Dendritic cell treated with granulocyte-macrophage colony-stimulating factor and Interleukin-4, amounts not matched to agents 40 ng/mL and 50 ng/mL, for 4 days (primary cell): ENCODE results near the gene ABLIM1.

Experiments used
- H3K27ac Mint-ChIP-seq: one replicate; pipeline ENCODE4 v1.8.0; 2022; ENCODE audit warnings: mild to moderate bottlenecking, mixed read lengths
- H3K27me3 Mint-ChIP-seq: one replicate; pipeline ENCODE4 v1.8.0; 2022; ENCODE audit warnings: mild to moderate bottlenecking, mixed read lengths
- H3K36me3 Mint-ChIP-seq: one replicate; pipeline ENCODE4 v1.8.0; 2022; ENCODE audit warnings: low read depth, mixed read lengths
- H3K4me1 Mint-ChIP-seq: one replicate; pipeline ENCODE4 v1.8.0; 2022; ENCODE audit warnings: low read depth, mixed read lengths
- H3K4me3 Mint-ChIP-seq: one replicate; pipeline ENCODE4 v1.8.0; 2022; ENCODE audit warnings: mild to moderate bottlenecking, moderate library complexity, mixed read lengths
- H3K9me3 Mint-ChIP-seq: one replicate; pipeline ENCODE4 v1.8.0; 2022; ENCODE audit warnings: mixed read lengths
- intact Hi-C: fragments of 100-400 bp; cut with micrococcal nuclease; formaldehyde crosslinking; loops from one replicate; pipeline ENCODE4 v1.15.0; 2022

Gene ABLIM1

DNA sequence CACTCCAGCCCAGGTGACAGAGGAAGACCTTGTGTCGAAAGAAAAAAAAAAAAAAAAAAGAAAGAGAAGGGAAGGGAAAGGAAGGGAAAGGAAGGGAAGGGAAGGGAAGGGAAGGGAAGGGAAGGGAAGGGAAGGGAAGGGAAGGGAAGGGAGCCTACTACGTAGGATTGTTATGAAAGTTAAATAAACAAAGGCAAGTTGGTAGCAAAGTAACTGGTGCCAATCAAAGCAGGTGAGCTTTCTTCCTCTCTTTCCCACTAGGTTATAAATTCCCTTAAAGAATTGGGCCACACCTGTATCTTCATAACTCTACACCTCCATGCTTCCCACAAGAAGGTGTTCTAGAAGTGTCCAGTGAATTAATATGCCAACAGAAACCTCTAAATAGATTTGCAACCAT lies 157.4 kb downstream of the ABLIM1 start:
- H3K36me3 Mint-ChIP-seq = no peaks in the 10 kb centered on the region
- no peak overlapping the region for H3K27ac Mint-ChIP-seq
- H3K27me3 Mint-ChIP-seq = no peaks in the 10 kb centered on the region
- intact Hi-C loops = no loop called here
- H3K4me3 Mint-ChIP-seq = no peak overlapping the region
- H3K9me3 Mint-ChIP-seq = no peaks in the 10 kb centered on the region
- H3K4me1 Mint-ChIP-seq = peaks cover 17% of the 10 kb centered on the region

DNA sequence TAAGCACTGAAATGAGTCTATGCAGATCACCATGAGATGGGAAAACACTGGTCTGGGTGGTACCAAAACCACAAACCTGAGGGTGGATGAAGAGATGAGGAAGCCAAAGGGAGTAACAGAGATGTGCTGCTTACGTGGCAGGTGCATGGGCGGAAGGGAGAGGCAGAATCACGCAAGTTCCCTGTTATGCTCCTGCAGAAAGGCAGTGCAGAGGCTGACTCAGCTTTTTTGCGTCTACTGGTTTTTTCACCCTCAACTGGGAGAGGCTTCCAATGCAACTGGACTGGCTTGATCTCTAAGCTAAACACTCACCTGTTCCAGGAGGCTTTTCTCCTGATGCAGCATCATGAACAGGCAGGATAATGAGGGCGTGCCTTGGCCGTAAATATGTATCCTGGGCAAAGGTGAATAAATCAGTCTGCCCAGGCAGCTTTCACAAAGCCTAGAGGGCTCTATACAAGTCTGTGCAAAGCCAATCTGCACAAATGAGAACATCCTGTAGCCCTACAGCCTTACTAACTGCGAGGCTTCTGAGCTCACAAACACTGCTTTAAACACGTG lies 158.4 kb downstream of the ABLIM1 start:
- intact Hi-C loops = no loop called here
- H3K27ac Mint-ChIP-seq = no peak overlapping the region
- H3K4me3 Mint-ChIP-seq = no peak overlapping the region
- H3K36me3 Mint-ChIP-seq = no peaks in the 10 kb centered on the region
- H3K27me3 Mint-ChIP-seq = no peaks in the 10 kb centered on the region
- no peaks in the 10 kb centered on the region for H3K9me3 Mint-ChIP-seq
- H3K4me1 Mint-ChIP-seq = peaks cover 17% of the 10 kb centered on the region

DNA sequence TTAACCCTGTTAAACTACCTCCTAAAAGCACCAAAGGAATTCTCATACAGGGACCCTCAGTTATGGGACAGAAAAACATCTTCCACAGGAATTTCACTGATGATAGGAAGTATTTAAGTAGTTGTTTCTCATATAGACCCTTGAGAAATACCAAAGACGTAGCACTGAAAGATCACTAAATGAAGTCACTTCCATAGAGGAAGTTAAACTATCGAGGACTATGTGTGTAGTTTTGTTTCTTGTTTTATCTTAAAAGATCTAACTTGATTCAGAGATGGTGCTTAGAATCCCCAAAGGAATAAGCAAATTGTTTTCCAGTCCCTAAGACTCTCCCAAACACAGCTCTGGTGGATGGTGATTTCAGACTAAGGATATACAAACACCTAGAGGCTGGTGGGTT lies 159.0 kb downstream of the ABLIM1 start:
- Mint-ChIP-seq H3K4me3 (no peak overlapping the region), H3K9me3 (no peaks in the 10 kb centered on the region), H3K4me1 (peaks cover 17% of the 10 kb centered on the region), H3K27ac (no peak overlapping the region), H3K36me3 (no peaks in the 10 kb centered on the region), H3K27me3 (no peaks in the 10 kb centered on the region)
- intact Hi-C loops = no loop called here

DNA sequence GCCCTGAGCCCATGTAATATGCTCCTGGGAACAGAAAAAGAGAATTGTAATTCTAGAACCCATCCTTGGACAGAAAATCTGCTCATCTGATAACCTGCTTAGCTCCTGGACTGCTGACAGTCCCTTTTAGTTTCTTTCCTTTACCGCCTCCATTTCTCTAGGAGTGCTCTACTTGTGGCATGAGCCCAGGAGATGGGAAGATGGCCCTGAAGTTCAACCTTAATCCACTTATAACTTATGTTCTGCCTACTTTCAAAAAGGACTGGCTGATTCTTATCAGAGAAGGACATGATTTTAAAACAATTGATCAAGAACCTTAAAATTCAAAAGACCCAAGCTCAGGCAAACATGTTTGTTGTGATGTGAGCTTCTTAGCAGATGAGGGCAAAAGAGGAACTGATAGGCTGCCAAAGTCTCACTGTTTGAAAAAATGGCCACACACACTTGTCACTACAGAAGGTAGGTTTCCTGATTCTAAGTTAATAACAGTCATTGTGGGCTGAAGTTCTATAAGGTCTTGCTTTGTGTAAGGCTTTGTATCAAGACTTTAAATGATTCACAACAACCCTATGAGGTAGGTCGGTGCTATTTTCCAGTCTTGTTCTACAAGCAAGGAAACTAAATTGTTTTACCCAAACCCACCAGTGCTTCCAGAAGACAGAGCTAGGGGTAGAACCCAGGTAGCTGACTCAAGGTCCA lies 159.5 kb downstream of the ABLIM1 start:
- H3K27me3 Mint-ChIP-seq = no peaks in the 10 kb centered on the region
- H3K4me3 Mint-ChIP-seq = no peak overlapping the region
- peaks cover 17% of the 10 kb centered on the region for H3K4me1 Mint-ChIP-seq
- no peak overlapping the region for H3K27ac Mint-ChIP-seq
- H3K36me3 Mint-ChIP-seq = no peaks in the 10 kb centered on the region
- no peaks in the 10 kb centered on the region for H3K9me3 Mint-ChIP-seq
- intact Hi-C loops = no loop called here

DNA sequence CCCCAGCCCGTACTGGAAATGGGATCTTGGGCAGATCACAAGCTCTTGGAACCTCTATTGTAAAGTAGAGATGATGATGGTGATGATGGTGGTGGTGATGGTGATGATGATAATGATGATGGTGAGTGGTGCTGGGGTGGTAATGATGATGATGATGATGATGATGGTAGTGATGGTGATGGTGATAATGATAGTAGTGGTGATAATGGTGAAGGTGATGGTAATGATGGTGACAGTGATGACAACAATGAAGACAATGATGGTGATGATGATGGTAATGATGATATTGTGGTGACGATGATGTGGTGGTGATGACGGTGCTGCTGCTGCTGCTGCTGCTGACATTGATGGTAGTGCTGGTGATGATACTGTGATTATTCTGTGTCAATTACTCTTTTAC lies 162.8 kb downstream of the ABLIM1 start:
- H3K27ac Mint-ChIP-seq = no peak overlapping the region
- H3K4me1 Mint-ChIP-seq = peaks cover 13% of the 10 kb centered on the region
- no peak overlapping the region for H3K4me3 Mint-ChIP-seq
- H3K36me3 Mint-ChIP-seq = no peaks in the 10 kb centered on the region
- intact Hi-C loops = no loop called here
- H3K27me3 Mint-ChIP-seq = no peaks in the 10 kb centered on the region
- no peaks in the 10 kb centered on the region for H3K9me3 Mint-ChIP-seq

DNA sequence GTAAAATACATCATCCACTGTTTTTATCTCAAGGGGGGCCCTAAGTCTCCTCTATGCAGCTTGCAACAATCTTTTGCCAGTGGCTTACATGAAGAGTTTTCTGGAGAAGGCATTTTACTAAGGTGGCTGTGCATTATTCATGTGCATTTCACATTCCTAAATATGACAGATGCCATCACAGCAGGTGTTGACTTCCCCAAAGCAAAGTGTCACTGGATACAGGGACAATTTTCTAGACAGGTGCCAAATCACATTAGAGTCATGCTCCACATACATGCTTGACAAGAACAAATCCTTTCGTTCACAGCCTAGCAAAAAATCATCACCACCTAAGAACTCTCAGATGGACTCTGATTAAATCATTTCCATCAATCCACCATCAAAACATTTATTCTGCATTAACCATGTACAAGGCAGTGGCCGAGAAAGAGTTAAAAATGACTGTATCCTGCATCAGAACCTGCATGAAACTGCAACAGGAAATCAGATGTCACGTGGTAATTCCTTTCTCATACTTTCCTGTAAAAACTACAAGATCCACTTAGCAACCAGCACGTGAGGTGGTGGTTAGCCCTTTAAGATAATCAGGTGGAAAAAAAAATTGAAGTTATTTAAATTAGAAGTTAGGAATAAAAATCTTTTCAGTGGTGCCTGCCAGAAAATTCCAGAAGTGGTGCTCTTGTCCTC lies 165.6 kb downstream of the ABLIM1 start:
- H3K27ac Mint-ChIP-seq = no peak overlapping the region
- no peaks in the 10 kb centered on the region for H3K27me3 Mint-ChIP-seq
- no peaks in the 10 kb centered on the region for H3K4me1 Mint-ChIP-seq
- no peaks in the 10 kb centered on the region for H3K9me3 Mint-ChIP-seq
- no peaks in the 10 kb centered on the region for H3K36me3 Mint-ChIP-seq
- intact Hi-C loops = no loop called here
- H3K4me3 Mint-ChIP-seq = no peak overlapping the region

DNA sequence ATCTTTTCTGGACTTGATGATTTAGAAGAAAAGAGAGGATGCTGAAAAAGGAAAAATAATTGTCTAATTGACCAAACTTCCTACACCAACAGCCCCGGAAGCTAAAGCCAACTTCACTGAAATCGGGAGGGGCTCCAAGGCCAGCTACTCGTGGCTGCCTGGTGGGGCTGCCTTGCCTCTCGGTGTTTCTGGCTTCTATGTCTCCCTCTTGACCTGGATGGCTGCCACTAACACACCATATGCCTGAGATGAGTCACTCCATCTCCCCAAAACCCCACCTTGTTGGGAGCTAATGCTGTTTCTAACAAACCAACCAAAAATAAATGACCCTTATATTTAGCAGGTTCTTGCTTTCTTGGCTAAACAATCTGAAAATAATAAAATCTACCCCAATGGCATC lies 166.1 kb downstream of the ABLIM1 start:
- intact Hi-C loops = no loop called here
- no peaks in the 10 kb centered on the region for H3K9me3 Mint-ChIP-seq
- H3K27ac Mint-ChIP-seq = no peak overlapping the region
- no peaks in the 10 kb centered on the region for H3K27me3 Mint-ChIP-seq
- H3K4me3 Mint-ChIP-seq = no peak overlapping the region
- no peaks in the 10 kb centered on the region for H3K36me3 Mint-ChIP-seq
- H3K4me1 Mint-ChIP-seq = no peaks in the 10 kb centered on the region

DNA sequence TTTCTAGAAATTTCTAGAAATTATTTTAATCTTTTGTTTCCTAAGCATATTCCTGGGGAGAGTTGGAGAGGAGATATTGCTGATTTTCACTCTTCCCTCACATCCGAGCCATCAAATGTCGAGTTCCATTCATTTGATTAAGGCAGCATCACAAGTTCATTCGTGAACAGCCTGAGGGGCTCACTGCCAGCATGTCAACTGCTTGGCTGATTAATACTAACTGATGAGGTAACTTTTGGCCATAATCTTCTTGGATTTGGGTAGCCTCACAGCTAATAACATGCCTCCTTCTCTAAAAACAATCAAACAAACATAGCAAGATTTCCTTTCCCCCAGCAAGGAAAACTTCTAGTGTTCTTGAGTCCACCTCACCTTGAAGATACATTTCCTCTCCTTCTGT lies 166.7 kb downstream of the ABLIM1 start:
- intact Hi-C loops = no loop called here
- H3K9me3 Mint-ChIP-seq = no peaks in the 10 kb centered on the region
- no peaks in the 10 kb centered on the region for H3K27me3 Mint-ChIP-seq
- H3K27ac Mint-ChIP-seq = no peak overlapping the region
- no peak overlapping the region for H3K4me3 Mint-ChIP-seq
- no peaks in the 10 kb centered on the region for H3K4me1 Mint-ChIP-seq
- H3K36me3 Mint-ChIP-seq = no peaks in the 10 kb centered on the region

DNA sequence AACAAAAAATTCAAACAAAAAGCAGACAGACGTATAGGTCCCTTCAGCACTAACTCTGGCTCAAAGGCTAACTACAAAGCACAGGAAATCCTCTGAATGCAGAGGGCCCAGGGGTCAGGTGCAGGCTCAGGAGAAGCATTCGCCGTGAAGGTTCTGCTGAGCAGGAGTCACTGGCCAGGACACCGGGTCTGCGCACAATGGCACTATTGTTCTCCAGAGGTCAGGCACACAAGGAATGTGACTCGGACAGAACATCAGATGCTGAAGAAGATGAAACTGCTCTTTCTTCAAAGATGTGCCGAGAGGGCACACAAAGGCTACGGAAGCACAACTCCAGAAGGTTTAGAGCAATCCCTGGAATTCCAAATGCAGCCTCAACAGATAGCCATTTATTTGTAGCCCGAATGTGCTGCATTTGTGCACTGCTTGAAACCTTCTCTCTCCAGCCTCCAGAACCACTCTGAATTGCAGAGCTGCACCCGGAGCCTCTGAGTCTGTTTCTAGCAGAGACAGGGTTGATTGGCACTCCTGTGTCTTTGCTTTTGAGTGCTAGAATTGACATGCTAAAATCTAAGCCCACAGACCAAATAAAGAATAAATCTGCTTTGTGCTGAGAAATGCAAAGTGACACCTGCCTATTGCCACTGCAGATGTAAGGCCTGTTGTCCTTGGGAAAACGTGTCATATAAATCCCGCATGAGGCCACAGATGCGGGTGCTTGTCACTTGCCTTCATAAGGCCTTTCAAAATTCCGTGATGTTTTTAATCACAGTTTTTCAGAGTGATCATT lies 168.4 kb downstream of the ABLIM1 start:
- intact Hi-C loops = no loop called here
- Mint-ChIP-seq H3K27ac (no peak overlapping the region), H3K4me3 (no peak overlapping the region), H3K9me3 (no peaks in the 10 kb centered on the region), H3K36me3 (no peaks in the 10 kb centered on the region), H3K27me3 (no peaks in the 10 kb centered on the region), H3K4me1 (no peaks in the 10 kb centered on the region)

DNA sequence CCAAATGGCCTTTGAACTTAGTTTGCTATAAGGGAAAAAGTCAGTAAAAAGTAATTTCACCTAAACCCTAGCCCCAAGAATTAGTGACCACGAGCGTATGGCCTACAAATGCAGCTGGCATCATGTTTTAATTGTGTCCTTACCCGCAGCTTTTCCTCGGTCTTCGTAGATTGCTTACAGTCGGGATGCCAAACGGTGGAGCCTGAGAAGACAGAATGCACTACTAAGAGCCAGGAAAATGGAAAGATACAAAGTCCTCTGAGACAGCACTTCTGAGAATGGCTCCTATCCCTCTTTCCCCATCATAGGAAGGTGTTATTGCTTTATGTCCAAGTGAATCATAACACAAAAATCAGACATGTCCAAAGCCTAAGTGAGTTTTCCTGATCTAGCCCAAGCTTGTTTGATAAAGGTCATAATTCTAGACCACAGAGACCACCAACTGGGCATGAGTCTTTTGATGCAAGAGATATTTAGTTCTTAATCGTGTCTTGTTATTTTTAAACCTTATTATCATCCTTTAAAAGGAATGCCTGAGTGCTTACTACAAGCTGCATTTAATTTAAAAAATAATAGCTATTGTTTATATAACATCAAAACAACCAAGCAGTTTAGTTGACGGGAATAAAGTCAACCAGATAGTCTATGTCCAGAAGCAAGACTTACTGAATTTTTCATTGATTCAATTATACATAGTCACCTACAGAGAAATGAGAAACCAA lies 170.1 kb downstream of the ABLIM1 start:
- H3K4me1 Mint-ChIP-seq = no peaks in the 10 kb centered on the region
- no peaks in the 10 kb centered on the region for H3K36me3 Mint-ChIP-seq
- no peak overlapping the region for H3K4me3 Mint-ChIP-seq
- no peak overlapping the region for H3K27ac Mint-ChIP-seq
- intact Hi-C loops = no loop called here
- no peaks in the 10 kb centered on the region for H3K9me3 Mint-ChIP-seq
- no peaks in the 10 kb centered on the region for H3K27me3 Mint-ChIP-seq

DNA sequence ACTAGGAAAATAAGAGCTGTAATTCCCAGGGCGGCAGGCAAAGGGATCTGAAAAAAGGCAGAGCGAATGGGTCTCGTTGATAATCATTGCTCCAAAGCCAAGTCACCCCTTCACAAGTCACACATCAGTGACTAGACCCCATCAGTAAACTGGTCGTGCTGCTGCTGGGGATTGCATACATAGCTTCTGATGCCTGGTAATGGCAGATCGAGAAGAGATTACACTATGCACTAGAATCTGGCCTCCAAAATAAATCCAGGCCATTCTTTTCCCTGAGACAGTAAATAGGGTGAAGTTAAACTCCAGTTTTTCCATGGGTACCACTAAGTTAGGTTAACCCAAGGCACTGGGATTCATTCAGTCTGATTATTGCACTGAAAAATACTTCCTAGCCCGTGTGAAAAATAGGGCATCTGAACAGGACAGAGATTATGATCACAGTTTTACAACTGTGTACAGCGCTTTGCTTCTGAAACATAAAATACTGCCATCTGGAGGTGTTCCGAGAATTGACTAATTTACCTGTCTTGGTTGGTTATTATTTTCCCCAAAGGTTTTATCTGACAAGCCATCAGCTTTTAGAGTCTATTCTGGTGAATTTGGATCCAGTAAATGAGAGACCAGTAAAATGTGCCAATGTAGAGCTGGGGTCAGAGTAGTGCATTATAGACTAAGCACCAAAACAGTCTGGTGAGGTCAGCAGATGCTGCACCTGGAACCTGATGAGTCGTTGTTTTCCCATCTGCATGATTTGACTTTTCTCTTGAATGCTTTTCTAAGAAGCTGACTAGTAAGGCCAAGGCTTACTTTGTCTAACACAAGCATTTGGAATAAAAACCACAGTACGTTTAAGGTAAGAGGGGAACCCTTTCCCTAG lies 170.9 kb downstream of the ABLIM1 start:
- H3K4me3 Mint-ChIP-seq = no peak overlapping the region
- no peaks in the 10 kb centered on the region for H3K27me3 Mint-ChIP-seq
- intact Hi-C loops = no loop called here
- no peaks in the 10 kb centered on the region for H3K4me1 Mint-ChIP-seq
- H3K27ac Mint-ChIP-seq = no peak overlapping the region
- H3K36me3 Mint-ChIP-seq = no peaks in the 10 kb centered on the region
- H3K9me3 Mint-ChIP-seq = no peaks in the 10 kb centered on the region

DNA sequence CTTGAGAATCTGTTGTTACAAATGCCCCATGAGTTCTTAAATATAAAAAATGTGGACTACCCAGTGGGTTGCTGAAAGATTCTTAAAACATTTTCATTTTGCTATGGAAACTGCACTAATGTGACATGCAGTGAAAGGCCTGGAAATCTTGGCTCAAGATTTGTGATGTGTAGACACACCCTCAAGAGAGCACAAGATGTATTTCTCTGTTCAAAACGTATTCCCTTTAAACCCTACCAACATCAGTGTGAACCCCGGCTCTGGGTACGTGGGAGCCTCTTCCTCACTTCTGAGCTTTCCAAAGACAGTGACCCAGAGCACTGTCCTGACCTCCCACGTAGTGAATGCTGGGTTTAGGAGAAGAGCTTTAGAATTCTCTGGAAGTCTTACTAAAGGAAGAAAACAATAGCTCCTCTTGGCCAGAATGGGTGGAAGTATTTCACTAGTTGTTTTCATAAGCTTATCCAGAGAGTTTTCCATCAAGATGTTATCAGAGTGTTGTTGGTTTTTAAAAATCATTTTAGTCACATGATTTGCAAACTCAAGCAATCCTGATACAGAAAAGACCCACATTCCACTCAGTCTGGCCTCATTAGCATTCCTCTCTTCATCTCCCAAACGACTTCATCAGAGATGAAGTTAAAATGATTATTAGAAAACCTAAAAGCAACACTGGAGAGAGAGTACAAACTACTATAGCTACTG lies 172.2 kb downstream of the ABLIM1 start:
- no peaks in the 10 kb centered on the region for H3K36me3 Mint-ChIP-seq
- H3K4me3 Mint-ChIP-seq = no peak overlapping the region
- no peaks in the 10 kb centered on the region for H3K9me3 Mint-ChIP-seq
- intact Hi-C loops = no loop called here
- no peaks in the 10 kb centered on the region for H3K4me1 Mint-ChIP-seq
- no peaks in the 10 kb centered on the region for H3K27me3 Mint-ChIP-seq
- no peak overlapping the region for H3K27ac Mint-ChIP-seq
